Subcutaneous adipose tissue (tissue), 4 donors: ENCODE data around the gene APOL3. TPM values are rescaled to one million over a fixed set of nuclear protein-coding genes. Genes with fewer than 3 reads are reported as not detected.

ENCODE experiments used
- CTCF ChIP-seq: fragments of 450-650 bp; IDR thresholded peaks from one replicate; pipeline ENCODE4 v1.5.1; 2016; ENCODE audit warnings: low read depth, mild to moderate bottlenecking, control low read depth, antibody characterized with exemption, moderate library complexity
- total RNA-seq, 4 donors: library from RNA; depleted of rRNA; stranded (reverse); fragments of >200 nt; gene quantifications; one replicate each; pipeline ENCODE4 v1.1.0, GENCODE V29; 2016

Gene APOL3
- total RNA-seq, 4 donors from 2014 or later: 99.3 to 166 (median 121) TPM

- no peak for TF ChIP-seq CTCF
Measured at GRCh38 chr22:36129071-36129470, 31.5 kb downstream of the APOL3 start.

GRCh38 chr22:36125994-36126531, 34.5 kb downstream of the APOL3 start:
- no peak for TF ChIP-seq CTCF

DNA sequence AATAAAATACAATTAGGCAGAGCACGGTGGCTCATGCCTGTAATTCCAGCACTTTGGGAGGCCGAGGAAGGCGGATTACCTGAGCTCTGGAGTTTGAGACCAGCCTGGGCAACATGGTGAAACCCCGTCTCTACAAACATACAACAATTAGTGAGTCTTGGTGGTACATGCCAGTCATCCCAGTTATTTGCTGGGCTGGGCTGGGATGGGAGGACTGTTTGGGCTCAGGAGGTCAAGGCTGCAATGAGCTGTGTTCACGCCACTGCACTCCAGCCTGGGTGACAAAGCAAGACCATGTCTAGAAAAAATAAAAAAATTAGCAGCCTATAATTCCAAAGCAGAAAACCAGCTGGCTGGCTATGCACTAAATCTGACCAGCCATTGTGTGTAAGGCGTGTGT, 35.1 kb downstream of the APOL3 start:
- no peak for TF ChIP-seq CTCF

DNA sequence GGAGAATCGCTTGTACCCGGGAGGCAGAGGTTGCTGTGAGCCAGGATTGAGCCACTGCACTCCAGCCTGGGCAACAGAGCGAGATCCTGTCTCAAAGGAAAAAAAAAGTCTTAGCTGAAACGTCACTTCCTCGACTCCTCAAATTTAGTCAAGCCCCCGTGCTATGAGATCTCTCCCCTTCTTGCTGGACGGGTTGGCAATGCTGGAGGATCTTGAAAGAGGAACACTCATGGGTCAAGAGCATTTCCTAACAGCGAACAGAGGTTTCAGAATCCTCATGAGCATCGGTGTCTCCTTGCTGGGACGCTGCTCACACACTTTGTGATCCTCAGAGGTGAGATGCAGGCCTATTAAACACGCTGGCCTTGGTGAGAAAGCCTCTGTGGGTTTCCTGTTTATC, 35.9 kb downstream of the APOL3 start:
- TF ChIP-seq CTCF: no peak

DNA sequence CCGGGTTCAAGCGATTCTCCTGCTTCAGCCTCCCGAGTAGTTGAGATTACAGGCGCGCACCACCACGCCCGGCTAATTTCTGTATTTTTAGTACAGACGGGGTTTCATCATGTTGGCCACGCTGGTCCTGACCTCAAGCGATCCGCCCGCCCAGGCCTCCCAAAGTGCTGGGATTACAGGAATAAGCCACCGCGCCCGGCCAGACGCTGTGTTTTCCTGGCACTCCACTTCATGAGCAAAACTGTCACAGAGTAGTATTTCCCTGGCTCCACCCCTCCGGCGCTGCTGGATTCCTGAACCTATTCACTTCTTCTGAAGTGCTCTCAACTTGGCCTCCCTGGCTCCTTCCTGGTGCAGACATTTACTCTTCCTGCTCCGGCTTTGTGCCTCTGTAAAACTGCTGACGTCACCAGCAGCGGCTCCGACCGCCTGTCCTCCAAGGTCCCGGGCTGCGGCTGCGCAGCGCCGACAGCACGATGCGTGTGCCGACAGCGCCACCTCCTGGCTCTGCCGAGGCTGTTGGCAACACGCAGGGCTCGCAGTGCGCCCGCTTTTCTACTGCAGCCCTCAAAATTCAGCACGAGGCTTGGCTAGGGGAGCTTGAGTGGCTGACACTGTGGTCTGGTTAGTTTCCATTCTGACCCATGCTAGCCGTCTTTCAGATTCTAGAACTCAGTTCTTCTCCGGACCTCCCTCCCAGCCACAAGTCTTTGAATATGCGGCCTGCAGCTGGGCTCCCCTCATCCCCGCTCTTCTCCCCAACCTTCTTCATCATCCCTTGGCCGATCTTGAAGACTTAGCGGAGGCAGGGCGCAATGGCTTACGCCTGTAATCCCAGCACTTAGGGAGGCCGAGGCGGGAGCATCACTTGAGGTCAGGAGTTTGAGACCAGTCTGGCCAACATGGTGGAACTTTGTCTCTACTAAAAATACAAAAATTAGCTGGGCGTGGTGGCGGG, 36.6 kb downstream of the APOL3 start:
- no peak for TF ChIP-seq CTCF

- TF ChIP-seq CTCF: no peak
Measured at GRCh38 chr22:36117053-36117554, 43.5 kb downstream of the APOL3 start.

- TF ChIP-seq CTCF: no peak
Measured at GRCh38 chr22:36116127-36116526, 44.4 kb downstream of the APOL3 start.
